Measurements from ENCODE around the gene TEX264.

TEX264 gene

GRCh38 chr3:51703068-51703760, 32.2 kb downstream of the TEX264 start:
- Mint-ChIP-seq H3K27ac (no peak overlapping the region), H3K4me1 (peaks cover 4% of the 10 kb centered on the region), H3K9me3 (no peaks in the 10 kb centered on the region), H3K36me3 (ENCODE audit: low read depth) (peaks cover 17% of the 10 kb centered on the region), H3K27me3 (ENCODE audit: low read depth) (peaks cover 27% of the 10 kb centered on the region), H3K4me3 (no peak overlapping the region)
- TF ChIP-seq CTCF (IDR thresholded peaks at IDR 0.05; ENCODE audit: unreplicated experiment in 3 of 3), result no peak

- Mint-ChIP-seq H3K36me3 (ENCODE audit: low read depth) (peaks cover 13% of the 10 kb centered on the region), H3K4me3 (no peak overlapping the region), H3K27ac (peak overlapping the region in 1 of 3 experiments; percentile 50), H3K4me1 (peaks cover 4% of the 10 kb centered on the region), H3K9me3 (no peaks in the 10 kb centered on the region), H3K27me3 (ENCODE audit: low read depth) (peaks cover 34% of the 10 kb centered on the region)
- no peak for TF ChIP-seq CTCF (IDR thresholded peaks at IDR 0.05; ENCODE audit: unreplicated experiment in 3 of 3)
These were observed 32.9 kb downstream of the TEX264 start for GRCh38 chr3:51703761-51704510.

- no peak overlapping the region for H3K27ac Mint-ChIP-seq
- peaks cover 9% of the 10 kb centered on the region for H3K36me3 Mint-ChIP-seq (ENCODE audit: low read depth)
- TF ChIP-seq CTCF (IDR thresholded peaks at IDR 0.05; ENCODE audit: unreplicated experiment in 3 of 3), result no peak
- H3K27me3 Mint-ChIP-seq (ENCODE audit: low read depth), result peaks cover 36% of the 10 kb centered on the region
- H3K4me3 Mint-ChIP-seq, result no peak overlapping the region
- H3K4me1 Mint-ChIP-seq, result peaks cover 4% of the 10 kb centered on the region
- H3K9me3 Mint-ChIP-seq, result no peaks in the 10 kb centered on the region
These were observed 33.5 kb downstream of the TEX264 start for GRCh38 chr3:51704511-51704950.

GRCh38 chr3:51705276-51706020, 34.4 kb downstream of the TEX264 start:
- H3K4me3 Mint-ChIP-seq, result no peak overlapping the region
- peaks cover 36% of the 10 kb centered on the region for H3K27me3 Mint-ChIP-seq (ENCODE audit: low read depth)
- peaks cover 4% of the 10 kb centered on the region for H3K4me1 Mint-ChIP-seq
- peaks cover 6% of the 10 kb centered on the region for H3K36me3 Mint-ChIP-seq (ENCODE audit: low read depth)
- H3K27ac Mint-ChIP-seq, result no peak overlapping the region
- no peak for TF ChIP-seq CTCF (IDR thresholded peaks at IDR 0.05; ENCODE audit: unreplicated experiment in 3 of 3)
- H3K9me3 Mint-ChIP-seq, result no peaks in the 10 kb centered on the region

- no peak for TF ChIP-seq CTCF (IDR thresholded peaks at IDR 0.05; ENCODE audit: unreplicated experiment in 3 of 3)
- no peak overlapping the region for H3K4me3 Mint-ChIP-seq
- H3K27ac Mint-ChIP-seq, result no peak overlapping the region
- peaks cover 4% of the 10 kb centered on the region for H3K4me1 Mint-ChIP-seq
- H3K9me3 Mint-ChIP-seq, result no peaks in the 10 kb centered on the region
- H3K27me3 Mint-ChIP-seq (ENCODE audit: low read depth), result peaks cover 36% of the 10 kb centered on the region
- H3K36me3 Mint-ChIP-seq (ENCODE audit: low read depth), result peaks cover 3% of the 10 kb centered on the region
These were observed 35.0 kb downstream of the TEX264 start for GRCh38 chr3:51706021-51706485.
